IMR-90 (cell line): ENCODE results near the gene PLXDC2. TPM values are rescaled to one million over a fixed set of nuclear protein-coding genes. Genes with fewer than 3 reads are reported as not detected.

Experiments
- ATAC-seq: fragments of 200-7000 bp; cut with Tn5 transposase; 2 replicates; pipeline ENCODE4 v1.9.1; 2020; ENCODE audit warnings: low read depth, mild to moderate bottlenecking, moderate library complexity
- BruUV-seq: library from RNA; stranded (reverse); fragments of 400-500 nt; replicated peaks from 2 replicates; lab custom pipeline; 2021; lab: Mats Ljungman, UMichigan
- CTCF ChIA-PET: fragments of 300-600 bp; formaldehyde crosslinking; extraction: SDS; loops from one replicate; lab custom pipeline; 2021; ENCODE audit warnings: antibody characterized with exemption; lab: Yijun Ruan, JAX
- POLR2A ChIA-PET: fragments of 300-600 bp; sonication (Branson Sonifier 250); formaldehyde crosslinking; loops from one replicate; lab custom pipeline; 2022; ENCODE audit warnings: antibody characterized with exemption; ENCODE audit not compliant: unreplicated experiment; lab: Charles Lee
- DNase-seq: peaks from one replicate; pipeline ENCODE4 v3.0.0; 2013
- H2AFZ ChIP-seq: replicated peaks from 2 replicates; pipeline ENCODE3; 2013; ENCODE audit warnings: low read length, mild to moderate bottlenecking; ENCODE audit not compliant: poor library complexity
- H2AK5ac ChIP-seq: 2 replicates; pipeline ENCODE4 v1.6.1; 2013; ENCODE audit warnings: low read depth, low read length, inconsistent platforms
- H2AK9ac ChIP-seq: replicated peaks from 2 replicates; pipeline ENCODE3; 2013; ENCODE audit warnings: mild to moderate bottlenecking, low read depth, low read length, moderate library complexity; ENCODE audit not compliant: poor library complexity
- H2BK120ac ChIP-seq: 2 replicates; pipeline ENCODE4 v1.6.1; 2013; ENCODE audit warnings: low read depth, low read length, inconsistent platforms
- H2BK15ac ChIP-seq: 3 replicates; pipeline ENCODE4 v1.6.1; 2013; ENCODE audit warnings: low read depth, low read length, inconsistent platforms
- H2BK20ac ChIP-seq: 2 replicates; pipeline ENCODE4 v1.6.1; 2013; ENCODE audit warnings: low read depth, mild to moderate bottlenecking, inconsistent platforms, low read length, moderate library complexity
- H2BK5ac ChIP-seq: 2 replicates; pipeline ENCODE4 v1.6.1; 2013; ENCODE audit warnings: mild to moderate bottlenecking, low read depth, low read length, inconsistent platforms; ENCODE audit not compliant: poor library complexity, severe bottlenecking
- H3K14ac ChIP-seq: replicated peaks from 2 replicates; pipeline ENCODE4 v1.6.1; 2013; ENCODE audit warnings: low read depth, low read length, inconsistent platforms
- H3K18ac ChIP-seq: 2 replicates; pipeline ENCODE4 v1.6.1; 2013; ENCODE audit warnings: low read depth, low read length, control low read depth
- H3K23ac ChIP-seq: 2 replicates; pipeline ENCODE4 v1.6.1; 2013; ENCODE audit warnings: low read depth, low read length, inconsistent platforms
- H3K27ac ChIP-seq: 2 replicates; pipeline ENCODE4 v1.5.1; 2013; ENCODE audit warnings: mild to moderate bottlenecking, control low read depth, low read length; ENCODE audit not compliant: insufficient read depth
- H3K27me3 ChIP-seq: 2 replicates; pipeline ENCODE4 v1.6.1; 2013; ENCODE audit warnings: low read length; ENCODE audit not compliant: control insufficient read depth, insufficient read depth
- H3K36me3 ChIP-seq: 2 replicates; pipeline ENCODE4 v1.6.1; 2013; ENCODE audit warnings: low read length, mixed read lengths; ENCODE audit not compliant: control insufficient read depth, insufficient read depth
- H3K4ac ChIP-seq: 2 replicates; pipeline ENCODE4 v1.6.1; 2013; ENCODE audit warnings: low read depth, low read length, inconsistent platforms
- H3K4me1 ChIP-seq: 2 replicates; pipeline ENCODE4 v1.6.1; 2013; ENCODE audit warnings: low read length, mixed read lengths; ENCODE audit not compliant: control insufficient read depth, insufficient read depth
- H3K4me2 ChIP-seq: 2 replicates; pipeline ENCODE4 v1.6.1; 2013; ENCODE audit warnings: low read depth, mild to moderate bottlenecking, control low read depth, low read length, moderate library complexity
- H3K4me3 ChIP-seq: 2 replicates; pipeline ENCODE4 v1.5.1; 2013; ENCODE audit warnings: low read depth, mild to moderate bottlenecking, control low read depth, low read length, moderate library complexity; ENCODE audit not compliant: insufficient read depth
- H3K56ac ChIP-seq: 2 replicates; pipeline ENCODE4 v1.6.1; 2013; ENCODE audit warnings: low read length, inconsistent platforms; ENCODE audit not compliant: insufficient read depth; ENCODE audit errors: extremely low read depth
- H3K79me1 ChIP-seq, 2 experiments: 2 replicates each; pipeline ENCODE4 v1.6.1; 2013; ENCODE audit warnings: low read length in 2 of 2, inconsistent platforms in 1 of 2, low read depth in 1 of 2
- H3K9ac ChIP-seq: 2 replicates; pipeline ENCODE4 v1.6.1; 2013; ENCODE audit warnings: low read depth, low read length, control low read depth
- H3K9me1 ChIP-seq: 2 replicates; pipeline ENCODE4 v1.6.1; 2013; ENCODE audit warnings: low read length, inconsistent platforms; ENCODE audit not compliant: insufficient read depth
- H3K9me3 ChIP-seq: 2 replicates; pipeline ENCODE4 v1.6.1; 2013; ENCODE audit warnings: low read length; ENCODE audit not compliant: control insufficient read depth, insufficient read depth
- H4K20me1 ChIP-seq: 2 replicates; pipeline ENCODE4 v1.6.1; 2013; ENCODE audit warnings: low read length, inconsistent platforms; ENCODE audit not compliant: insufficient read depth
- H4K5ac ChIP-seq: 2 replicates; pipeline ENCODE4 v1.6.1; 2013; ENCODE audit warnings: mild to moderate bottlenecking, low read depth, low read length, control low read depth
- H4K8ac ChIP-seq, 2 experiments: 2 replicates each; pipeline ENCODE4 v1.6.1; 2013; ENCODE audit warnings: low read depth in 2 of 2, low read length in 2 of 2, control low read depth in 1 of 2, inconsistent platforms in 1 of 2
- H4K91ac ChIP-seq: 2 replicates; pipeline ENCODE4 v1.6.1; 2013; ENCODE audit warnings: low read depth, low read length, inconsistent platforms; ENCODE audit not compliant: insufficient read depth
- BHLHE40 ChIP-seq: fragments of 150-350 bp; IDR thresholded peaks from 2 replicates; pipeline ENCODE4 v1.6.1; 2016; ENCODE audit warnings: mild to moderate bottlenecking, low read depth, low read length
- CEBPB ChIP-seq: IDR thresholded peaks from 2 replicates; pipeline ENCODE4 v1.6.1; 2012; ENCODE audit warnings: low read depth, low read length, improper control_type of control experiment
- CHD1 ChIP-seq: IDR thresholded peaks from 2 replicates; pipeline ENCODE4 v1.6.1; 2012; ENCODE audit warnings: low read depth, low read length, improper control_type of control experiment
- MAFK ChIP-seq: IDR thresholded peaks from 2 replicates; pipeline ENCODE4 v1.6.1; 2012; ENCODE audit warnings: low read depth, low read length, improper control_type of control experiment
- MAZ ChIP-seq: IDR thresholded peaks from 2 replicates; pipeline ENCODE4 v1.6.1; 2012; ENCODE audit warnings: low read depth, mild to moderate bottlenecking, low read length, improper control_type of control experiment, moderate library complexity, borderline replicate concordance
- RFX5 ChIP-seq: IDR thresholded peaks from 2 replicates; pipeline ENCODE4 v1.8.0; 2012; ENCODE audit warnings: low read depth, mild to moderate bottlenecking, low read length, moderate library complexity
- SMC3 ChIP-seq: fragments of 150-350 bp; IDR thresholded peaks from 2 replicates; pipeline ENCODE4 v1.6.1; 2016; ENCODE audit warnings: low read depth, mild to moderate bottlenecking, antibody characterized with exemption, low read length, moderate library complexity
- USF2 ChIP-seq: fragments of 150-350 bp; IDR thresholded peaks from 2 replicates; pipeline ENCODE4 v1.6.1; 2017; ENCODE audit warnings: mild to moderate bottlenecking, antibody characterized with exemption, low read length, low read depth
- WGBS, 2 experiments: methylation state at CpG; one replicate each; pipeline versions ENCODE4 v1.1.5 to v1.1.7; 2013; ENCODE audit warnings: missing lambda C conversion rate in 2 of 2; ENCODE audit not compliant: insufficient read length in 1 of 2; ENCODE audit errors: extremely low coverage in 2 of 2; 5-methylcytosine and 5-hydroxymethylcytosine counted together
- dilution Hi-C: fragments of 300-500 bp; cut with HindIII; formaldehyde crosslinking; loops from one replicate; pipeline ENCODE4 v1.14.3; 2018; ENCODE audit warnings: low sequenced_read_pairs; ENCODE audit not compliant: unreplicated experiment
- in situ Hi-C: fragments of 300-500 bp; cut with MboI; formaldehyde crosslinking; loops from 3 replicates; pipeline ENCODE4 v1.14.3; 2019; ENCODE audit warnings: low sequenced_read_pairs, inconsistent platforms, mixed read lengths
- intact Hi-C: fragments of 100-400 bp; cut with micrococcal nuclease; formaldehyde crosslinking; loops from 2 replicates; pipeline ENCODE4 v1.10.0; 2022
- polyA plus RNA-seq, 3 experiments: library from polyadenylated mRNA; depleted of rRNA; stranded (reverse); fragments of >200 nt; gene quantifications; 2 replicates each; pipeline ENCODE4 v1.2.3, GENCODE V29; 2012; ENCODE audit warnings: low replicate concordance in 1 of 3
- total RNA-seq: library from RNA; depleted of rRNA; stranded (reverse); fragments of >200 nt; gene quantifications from 2 replicates; pipeline ENCODE4 v1.2.3, GENCODE V29; 2012
- TF ChIP-seq, protein P1 (sequence below): conservative IDR thresholded peaks from 2 replicates; pipeline ENCODE4 v1.5.1; 2012; ENCODE audit warnings: mild to moderate bottlenecking, low read depth, low read length, improper control_type of control experiment

Gene PLXDC2
- total and polyA plus RNA-seq, 2 of the 4 experiments (the other 2 are of a cell fraction): 3.2 to 6.1 TPM

- Histone ChIP-seq H3K9ac (0 out of 2 replicates have a peak overlapping the region, but pooled peaks have one; percentile 37), H3K36me3 (peaks cover 3% of the 10 kb centered on the region; the same call in 1 of the 2 replicates), H2BK15ac (peak overlapping the region; percentile 60; the same call in 1 of the 3 replicates), H2AFZ (no peak overlapping the region), H2BK20ac (peak overlapping the region; percentile 45; the same call in 1 of the 2 replicates), H3K4me2 (peak overlapping the region; percentile 28), H4K5ac (no peak overlapping the region; the same call in 1 of the 2 replicates), H2BK5ac (peak overlapping the region; percentile 71), H4K91ac (peak overlapping the region; percentile 45; the same call in 1 of the 2 replicates), H3K79me1 (no peaks in the 10 kb centered on the region; a peak in 1 of 4 replicates), H4K20me1 (no peaks in the 10 kb centered on the region), H3K9me3 (no peaks in the 10 kb centered on the region), H3K14ac (0 out of 2 replicates have a peak overlapping the region, but pooled peaks have one; percentile 44), H3K27ac (peak overlapping the region; percentile 65; the same call in 1 of the 2 replicates), H3K27me3 (no peaks in the 10 kb centered on the region), H3K18ac (peak overlapping the region; percentile 19; the same call in 1 of the 2 replicates), H3K4me1 (peaks cover 6% of the 10 kb centered on the region; the same call in 1 of the 2 replicates), H4K8ac (peak overlapping the region in 1 of 2 experiments; percentile 58; a peak in 2 of 4 replicates), H3K4ac (peak overlapping the region; percentile 70), H3K4me3 (no peak overlapping the region), H2AK5ac (no peak overlapping the region), H3K56ac (peak overlapping the region; percentile 21; the same call in 1 of the 2 replicates), H2AK9ac (no peak overlapping the region), H3K9me1 (no peaks in the 10 kb centered on the region), H3K23ac (no peak overlapping the region), H2BK120ac (peak overlapping the region; percentile 49)
- CTCF ChIA-PET: no interaction called here
- in situ Hi-C loops (no loop called here), intact Hi-C loops (loop anchor here (10.0 kb wide), 2 partner anchors 189 to 369 kb away; partner anchors contain the start of gene PLXDC2), dilution Hi-C loops (no loop called here)
- no TSS peak for BruUV-seq
- no CpG with 5 or more reads among the region's 3 CpGs for WGBS, 2 experiments
- POLR2A ChIA-PET: no interaction called here
- ATAC-seq: peak; percentile 31
- DNase-seq: peak; percentile 45
- TF ChIP-seq CEBPB: no peak
- no peak for TF ChIP-seq MAFK
- no peak for TF ChIP-seq USF2
- TF ChIP-seq, protein P1, sequence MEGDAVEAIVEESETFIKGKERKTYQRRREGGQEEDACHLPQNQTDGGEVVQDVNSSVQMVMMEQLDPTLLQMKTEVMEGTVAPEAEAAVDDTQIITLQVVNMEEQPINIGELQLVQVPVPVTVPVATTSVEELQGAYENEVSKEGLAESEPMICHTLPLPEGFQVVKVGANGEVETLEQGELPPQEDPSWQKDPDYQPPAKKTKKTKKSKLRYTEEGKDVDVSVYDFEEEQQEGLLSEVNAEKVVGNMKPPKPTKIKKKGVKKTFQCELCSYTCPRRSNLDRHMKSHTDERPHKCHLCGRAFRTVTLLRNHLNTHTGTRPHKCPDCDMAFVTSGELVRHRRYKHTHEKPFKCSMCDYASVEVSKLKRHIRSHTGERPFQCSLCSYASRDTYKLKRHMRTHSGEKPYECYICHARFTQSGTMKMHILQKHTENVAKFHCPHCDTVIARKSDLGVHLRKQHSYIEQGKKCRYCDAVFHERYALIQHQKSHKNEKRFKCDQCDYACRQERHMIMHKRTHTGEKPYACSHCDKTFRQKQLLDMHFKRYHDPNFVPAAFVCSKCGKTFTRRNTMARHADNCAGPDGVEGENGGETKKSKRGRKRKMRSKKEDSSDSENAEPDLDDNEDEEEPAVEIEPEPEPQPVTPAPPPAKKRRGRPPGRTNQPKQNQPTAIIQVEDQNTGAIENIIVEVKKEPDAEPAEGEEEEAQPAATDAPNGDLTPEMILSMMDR: no peak
- TF ChIP-seq MAZ: no peak
- no peak for TF ChIP-seq SMC3
- no peak for TF ChIP-seq CHD1
- no peak for TF ChIP-seq RFX5
- TF ChIP-seq BHLHE40: no peak
Observed at GRCh38 chr10:20004087-20004523, 187.9 kb downstream of the PLXDC2 start.
